WTC11 (cell line): ENCODE measurements around the gene FAM107A. TPM values are rescaled to one million over a fixed set of nuclear protein-coding genes. Genes with fewer than 3 reads are reported as not detected.
A peak's percentile ranks its signal among the peaks of the same experiment; 100 is the strongest.

Experiments
- ATAC-seq: fragments of 200-7000 bp; cut with Tn5 transposase; 2 replicates; pipeline ENCODE4 v1.10.0; 2021; ENCODE audit warnings: mild to moderate bottlenecking, moderate library complexity
- CTCF ChIA-PET: fragments of 300-600 bp; sonication (Branson Sonifier 250); formaldehyde crosslinking; loops from one replicate; lab custom pipeline; 2021; ENCODE audit warnings: antibody characterized with exemption; lab: Charles Lee
- POLR2A ChIA-PET: fragments of 350-600 bp; sonication (Branson Sonifier 250); formaldehyde crosslinking; loops from one replicate; lab custom pipeline; 2021; ENCODE audit warnings: antibody characterized with exemption; lab: Charles Lee
- DNase-seq: peaks from one replicate; pipeline ENCODE4 v3.0.0; 2021; ENCODE audit warnings: low spot score
- H3K27ac Mint-ChIP-seq: 2 replicates; pipeline ENCODE4 v1.8.0; 2021; ENCODE audit warnings: mixed read lengths
- H3K27me3 Mint-ChIP-seq: 2 replicates; pipeline ENCODE4 v1.8.0; 2021; ENCODE audit warnings: low read depth, mild to moderate bottlenecking, moderate library complexity, mixed read lengths
- H3K36me3 Mint-ChIP-seq: 2 replicates; pipeline ENCODE4 v1.8.0; 2021; ENCODE audit warnings: mixed read lengths
- H3K4me1 Mint-ChIP-seq: 2 replicates; pipeline ENCODE4 v1.8.0; 2022; ENCODE audit warnings: mixed read lengths
- H3K4me3 Mint-ChIP-seq: 2 replicates; pipeline ENCODE4 v1.8.0; 2021; ENCODE audit warnings: mild to moderate bottlenecking, moderate library complexity, mixed read lengths
- H3K9me3 Mint-ChIP-seq: 2 replicates; pipeline ENCODE4 v1.8.0; 2021; ENCODE audit warnings: mixed read lengths
- AFF4 ChIP-seq: sonication (generic); formaldehyde crosslinking; IDR thresholded peaks from 2 replicates; pipeline ENCODE4 v1.8.1; 2023; ENCODE audit warnings: mild to moderate bottlenecking, missing genetic modification reagents, borderline replicate concordance
- ESRRA ChIP-seq: sonication (generic); formaldehyde crosslinking; IDR thresholded peaks from 2 replicates; pipeline ENCODE4 v1.8.1; 2022; ENCODE audit warnings: mild to moderate bottlenecking, missing genetic modification reagents, borderline replicate concordance
- IRF2 ChIP-seq: sonication (generic); formaldehyde crosslinking; IDR thresholded peaks from 2 replicates; pipeline ENCODE4 v1.8.0; 2022; ENCODE audit warnings: low read depth, missing genetic modification reagents, borderline replicate concordance
- JUN ChIP-seq: sonication (generic); formaldehyde crosslinking; IDR thresholded peaks from 2 replicates; pipeline ENCODE4 v1.8.0; 2023; ENCODE audit warnings: mild to moderate bottlenecking, missing genetic modification reagents
- RELA ChIP-seq: sonication (generic); formaldehyde crosslinking; IDR thresholded peaks from 2 replicates; pipeline ENCODE4 v1.8.1; 2022; ENCODE audit warnings: missing genetic modification reagents, mild to moderate bottlenecking, borderline replicate concordance
- RORB ChIP-seq: fragments of 250-450 bp; sonication (Bioruptor Pico); IDR thresholded peaks from 2 replicates; pipeline ENCODE4 v1.9.0; 2021; ENCODE audit warnings: mild to moderate bottlenecking
- SMAD4 ChIP-seq: sonication (generic); formaldehyde crosslinking; IDR thresholded peaks from 2 replicates; pipeline ENCODE4 v1.8.0; 2022; ENCODE audit warnings: mild to moderate bottlenecking, missing genetic modification reagents
- USF2 ChIP-seq: sonication (generic); formaldehyde crosslinking; IDR thresholded peaks from 2 replicates; pipeline ENCODE4 v1.8.1; 2023; ENCODE audit warnings: mild to moderate bottlenecking, missing genetic modification reagents, moderate library complexity
- ZBTB21 ChIP-seq: sonication (generic); formaldehyde crosslinking; IDR thresholded peaks from 2 replicates; pipeline ENCODE4 v1.8.1; 2023; ENCODE audit warnings: mild to moderate bottlenecking, missing genetic modification reagents, borderline replicate concordance
- ZMAT4 ChIP-seq: fragments of 250-450 bp; sonication (Bioruptor Pico); IDR thresholded peaks from 2 replicates; pipeline ENCODE4 v1.9.0; 2021; ENCODE audit warnings: mild to moderate bottlenecking
- ZNF416 ChIP-seq: fragments of 250-450 bp; sonication (Bioruptor Pico); IDR thresholded peaks from 2 replicates; pipeline ENCODE4 v1.9.0; 2021; ENCODE audit warnings: mild to moderate bottlenecking, inconsistent platforms
- ZNF423 ChIP-seq: fragments of 250-450 bp; sonication (Bioruptor Pico); IDR thresholded peaks from 2 replicates; pipeline ENCODE4 v2.1.2; 2022; ENCODE audit warnings: mild to moderate bottlenecking, moderate library complexity
- ZSCAN18 ChIP-seq: fragments of 250-450 bp; sonication (Bioruptor Pico); IDR thresholded peaks from 2 replicates; pipeline ENCODE4 v2.1.2; 2022; ENCODE audit warnings: mild to moderate bottlenecking, moderate library complexity
- total RNA-seq: library from RNA; stranded (reverse); gene quantifications from 3 replicates; pipeline ENCODE4 v1.2.3, GENCODE V29; 2021
- TF ChIP-seq, protein P1 (sequence below): sonication (generic); formaldehyde crosslinking; IDR thresholded peaks from 2 replicates; pipeline ENCODE4 v1.8.1; 2022; ENCODE audit warnings: missing genetic modification reagents, borderline replicate concordance
- TF ChIP-seq, protein P2 (sequence below): fragments of 200-600 bp; IDR thresholded peaks from 2 replicates; pipeline ENCODE4 v1.8.0; 2022; ENCODE audit warnings: antibody characterized with exemption
- TF ChIP-seq, protein P3 (sequence below): sonication (generic); formaldehyde crosslinking; IDR thresholded peaks from 2 replicates; pipeline ENCODE4 v1.8.0; 2022; ENCODE audit warnings: mild to moderate bottlenecking, missing genetic modification reagents

Gene FAM107A
- total RNA-seq, 1 experiment from 2014 or later, result 0.31 TPM

DNA sequence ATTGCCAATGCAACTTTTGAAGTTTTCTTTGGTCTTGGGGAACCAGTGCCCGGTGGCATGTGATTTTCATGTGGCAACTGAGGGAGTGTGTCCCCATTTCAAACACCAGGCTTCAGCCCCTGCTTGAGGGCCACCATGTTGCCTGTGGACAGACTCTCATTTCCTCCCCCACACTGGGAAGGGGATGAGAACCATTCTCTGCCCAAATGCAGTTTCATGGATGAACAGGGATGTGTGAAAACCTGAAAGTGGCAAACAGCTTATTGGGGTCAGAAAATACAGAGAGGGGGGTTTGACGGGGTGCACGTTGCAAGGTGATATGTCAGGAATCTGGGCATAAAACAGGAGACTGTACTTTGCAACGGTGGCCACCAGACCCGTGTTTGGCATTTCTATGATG lies 6.3 kb downstream of the FAM107A start:
- POLR2A ChIA-PET, result no interaction called here
- H3K4me3 Mint-ChIP-seq, result no peak overlapping the region
- DNase-seq, result no peak

GRCh38 chr3:58569287-58570001 lies 7.7 kb downstream of the FAM107A start:
- POLR2A ChIA-PET, result no interaction called here
- ATAC-seq (no peak), DNase-seq (no peak)
- H3K36me3 Mint-ChIP-seq, result peaks cover 2% of the 10 kb centered on the region; the same call in 1 of the 2 replicates
- H3K4me1 Mint-ChIP-seq, result peaks cover 42% of the 10 kb centered on the region
- peaks cover 6% of the 10 kb centered on the region for H3K27me3 Mint-ChIP-seq
- no peak overlapping the region for H3K27ac Mint-ChIP-seq
- H3K4me3 Mint-ChIP-seq, result no peak overlapping the region
- CTCF ChIA-PET, result interaction anchor here (0.6 to 14.3 kb wide), 26 partner anchors 8 to 1982 kb away, joined by 3 to 223 read pairs (median 6); partner anchors contain the start of genes ACOX2, FAM107A, HTD2 and KCTD6
- TF ChIP-seq IRF2 (CRISPR knock-in tag) (no peak), ZNF416 (no peak), ZSCAN18 (CRISPR knock-in tag) (no peak), RELA (CRISPR knock-in tag) (no peak), JUN (no peak), ESRRA (CRISPR knock-in tag) (no peak), AFF4 (CRISPR knock-in tag) (no peak)
- TF ChIP-seq, protein P1, sequence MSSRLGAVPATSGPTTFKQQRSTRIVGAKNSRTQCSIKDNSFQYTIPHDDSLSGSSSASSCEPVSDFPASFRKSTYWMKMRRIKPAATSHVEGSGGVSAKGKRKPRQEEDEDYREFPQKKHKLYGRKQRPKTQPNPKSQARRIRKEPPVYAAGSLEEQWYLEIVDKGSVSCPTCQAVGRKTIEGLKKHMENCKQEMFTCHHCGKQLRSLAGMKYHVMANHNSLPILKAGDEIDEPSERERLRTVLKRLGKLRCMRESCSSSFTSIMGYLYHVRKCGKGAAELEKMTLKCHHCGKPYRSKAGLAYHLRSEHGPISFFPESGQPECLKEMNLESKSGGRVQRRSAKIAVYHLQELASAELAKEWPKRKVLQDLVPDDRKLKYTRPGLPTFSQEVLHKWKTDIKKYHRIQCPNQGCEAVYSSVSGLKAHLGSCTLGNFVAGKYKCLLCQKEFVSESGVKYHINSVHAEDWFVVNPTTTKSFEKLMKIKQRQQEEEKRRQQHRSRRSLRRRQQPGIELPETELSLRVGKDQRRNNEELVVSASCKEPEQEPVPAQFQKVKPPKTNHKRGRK (CRISPR knock-in tag), result no peak
- H3K9me3 Mint-ChIP-seq, result peaks cover 11% of the 10 kb centered on the region

More for the DNA sequence above, 6.3 kb downstream of the FAM107A start:
- Mint-ChIP-seq H3K9me3 (peaks cover 11% of the 10 kb centered on the region), H3K27ac (no peak overlapping the region), H3K4me1 (peaks cover 32% of the 10 kb centered on the region), H3K27me3 (peaks cover 6% of the 10 kb centered on the region), H3K36me3 (peaks cover 2% of the 10 kb centered on the region; the same call in 1 of the 2 replicates)
- TF ChIP-seq RORB (CRISPR knock-in tag), result no peak
- CTCF ChIA-PET, result interaction anchor here (2.5 to 14.3 kb wide), 3 partner anchors 10 to 58 kb away, joined by 24 to 223 read pairs (median 27); no protein-coding TSS in a partner anchor
- no peak for ATAC-seq

- no peak overlapping the region for H3K4me3 Mint-ChIP-seq
- ATAC-seq, result peak; percentile 43
- TF ChIP-seq, protein P2, sequence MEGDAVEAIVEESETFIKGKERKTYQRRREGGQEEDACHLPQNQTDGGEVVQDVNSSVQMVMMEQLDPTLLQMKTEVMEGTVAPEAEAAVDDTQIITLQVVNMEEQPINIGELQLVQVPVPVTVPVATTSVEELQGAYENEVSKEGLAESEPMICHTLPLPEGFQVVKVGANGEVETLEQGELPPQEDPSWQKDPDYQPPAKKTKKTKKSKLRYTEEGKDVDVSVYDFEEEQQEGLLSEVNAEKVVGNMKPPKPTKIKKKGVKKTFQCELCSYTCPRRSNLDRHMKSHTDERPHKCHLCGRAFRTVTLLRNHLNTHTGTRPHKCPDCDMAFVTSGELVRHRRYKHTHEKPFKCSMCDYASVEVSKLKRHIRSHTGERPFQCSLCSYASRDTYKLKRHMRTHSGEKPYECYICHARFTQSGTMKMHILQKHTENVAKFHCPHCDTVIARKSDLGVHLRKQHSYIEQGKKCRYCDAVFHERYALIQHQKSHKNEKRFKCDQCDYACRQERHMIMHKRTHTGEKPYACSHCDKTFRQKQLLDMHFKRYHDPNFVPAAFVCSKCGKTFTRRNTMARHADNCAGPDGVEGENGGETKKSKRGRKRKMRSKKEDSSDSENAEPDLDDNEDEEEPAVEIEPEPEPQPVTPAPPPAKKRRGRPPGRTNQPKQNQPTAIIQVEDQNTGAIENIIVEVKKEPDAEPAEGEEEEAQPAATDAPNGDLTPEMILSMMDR, result peak; percentile 97
- TF ChIP-seq ZNF423 (CRISPR knock-in tag), result no peak
- TF ChIP-seq USF2 (CRISPR knock-in tag), result no peak
- TF ChIP-seq, protein P3, sequence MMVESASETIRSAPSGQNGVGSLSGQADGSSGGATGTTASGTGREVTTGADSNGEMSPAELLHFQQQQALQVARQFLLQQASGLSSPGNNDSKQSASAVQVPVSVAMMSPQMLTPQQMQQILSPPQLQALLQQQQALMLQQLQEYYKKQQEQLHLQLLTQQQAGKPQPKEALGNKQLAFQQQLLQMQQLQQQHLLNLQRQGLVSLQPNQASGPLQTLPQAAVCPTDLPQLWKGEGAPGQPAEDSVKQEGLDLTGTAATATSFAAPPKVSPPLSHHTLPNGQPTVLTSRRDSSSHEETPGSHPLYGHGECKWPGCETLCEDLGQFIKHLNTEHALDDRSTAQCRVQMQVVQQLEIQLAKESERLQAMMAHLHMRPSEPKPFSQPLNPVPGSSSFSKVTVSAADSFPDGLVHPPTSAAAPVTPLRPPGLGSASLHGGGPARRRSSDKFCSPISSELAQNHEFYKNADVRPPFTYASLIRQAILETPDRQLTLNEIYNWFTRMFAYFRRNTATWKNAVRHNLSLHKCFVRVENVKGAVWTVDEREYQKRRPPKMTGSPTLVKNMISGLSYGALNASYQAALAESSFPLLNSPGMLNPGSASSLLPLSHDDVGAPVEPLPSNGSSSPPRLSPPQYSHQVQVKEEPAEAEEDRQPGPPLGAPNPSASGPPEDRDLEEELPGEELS, result no peak
- no peak for TF ChIP-seq JUN
- TF ChIP-seq ZMAT4 (CRISPR knock-in tag), result no peak
- TF ChIP-seq SMAD4 (CRISPR knock-in tag), result no peak
- TF ChIP-seq ZBTB21 (CRISPR knock-in tag), result no peak
- no peak overlapping the region for H3K27ac Mint-ChIP-seq
- ChIA-PET POLR2A (no interaction called here), CTCF (interaction anchor here (0.6 to 14.3 kb wide), 30 partner anchors 8 to 1983 kb away, joined by 3 to 223 read pairs (median 6); partner anchors contain the start of genes ACOX2, FAM107A, HTD2 and KCTD6)
- H3K36me3 Mint-ChIP-seq, result peaks cover 5% of the 10 kb centered on the region
- H3K4me1 Mint-ChIP-seq, result peaks cover 35% of the 10 kb centered on the region
- H3K9me3 Mint-ChIP-seq, result peaks cover 16% of the 10 kb centered on the region
- peaks cover 6% of the 10 kb centered on the region for H3K27me3 Mint-ChIP-seq
- DNase-seq, result peak; percentile 88
Observed at GRCh38 chr3:58568572-58569286, 8.5 kb downstream of the FAM107A start.
